HEK293 (cell line): ENCODE measurements around the gene C1QL1.
A peak's percentile ranks its signal among the peaks of the same experiment; 100 is the strongest.

Experiments
- CTCF ChIA-PET: fragments of 350-600 bp; formaldehyde crosslinking; extraction: SDS; loops from one replicate; lab custom pipeline; 2021; ENCODE audit warnings: antibody characterized with exemption; lab: Yijun Ruan, JAX
- POLR2A ChIA-PET: fragments of 300-600 bp; formaldehyde crosslinking; extraction: SDS; loops from one replicate; lab custom pipeline; 2020; ENCODE audit warnings: antibody characterized with exemption, inconsistent platforms; lab: Yijun Ruan, JAX
- H3K27ac ChIP-seq: fragments of 200-500 bp; sonication (Bioruptor generic); 2 replicates; pipeline ENCODE4 v1.5.1; 2014; ENCODE audit warnings: low read depth, low read length, control low read depth, inconsistent platforms; ENCODE audit errors: extremely low read depth
- H3K36me3 ChIP-seq, 2 experiments: fragments of 200-500 bp in 1 of 2; sonication (Bioruptor generic) in 1 of 2; 1 replicate in 1 of 2; 2 replicates in 1 of 2; pipeline ENCODE4 v1.5.1; 2014 to 2017; ENCODE audit warnings: inconsistent platforms in 2 of 2, low read length in 2 of 2; ENCODE audit not compliant: control insufficient read depth in 2 of 2, insufficient read depth in 1 of 2
- H3K4me1 ChIP-seq: fragments of 200-500 bp; sonication (Bioruptor generic); 2 replicates; pipeline ENCODE4 v1.5.1; 2014; ENCODE audit warnings: mild to moderate bottlenecking, low read length, inconsistent platforms; ENCODE audit not compliant: control insufficient read depth, insufficient read depth
- H3K4me3 ChIP-seq: 2 replicates; pipeline ENCODE4 v1.5.1; 2011; ENCODE audit warnings: low read depth, mild to moderate bottlenecking, control low read depth, low read length, moderate library complexity
- H3K9me3 ChIP-seq: fragments of 200-500 bp; sonication (Bioruptor generic); 2 replicates; pipeline ENCODE4 v1.5.1; 2014; ENCODE audit warnings: low read depth, low read length, inconsistent platforms; ENCODE audit not compliant: control insufficient read depth, insufficient read depth
- EGR2 ChIP-seq: fragments of 450-650 bp; formaldehyde crosslinking; IDR thresholded peaks from 2 replicates; pipeline ENCODE4 v1.5.1; 2016; ENCODE audit warnings: low read depth, missing biosample characterization, missing genetic modification characterization
- GLIS1 ChIP-seq: fragments of 450-650 bp; formaldehyde crosslinking; IDR thresholded peaks from 2 replicates; pipeline ENCODE4 v1.5.1; 2016; ENCODE audit warnings: missing biosample characterization, missing genetic modification characterization
- HOXC10 ChIP-seq: sonication (generic); formaldehyde crosslinking; IDR thresholded peaks from 2 replicates; pipeline ENCODE4 v1.8.1; 2023; ENCODE audit warnings: mild to moderate bottlenecking, missing genetic modification reagents
- KLF1 ChIP-seq: fragments of 450-650 bp; formaldehyde crosslinking; IDR thresholded peaks from 2 replicates; pipeline ENCODE4 v1.5.1; 2016; ENCODE audit warnings: missing biosample characterization, missing genetic modification characterization
- KLF8 ChIP-seq: fragments of 450-650 bp; formaldehyde crosslinking; IDR thresholded peaks from 2 replicates; pipeline ENCODE4 v1.5.1; 2016; ENCODE audit warnings: missing biosample characterization, missing genetic modification characterization
- ZBTB17 ChIP-seq: fragments of 450-650 bp; formaldehyde crosslinking; IDR thresholded peaks from 2 replicates; pipeline ENCODE4 v1.5.1; 2016; ENCODE audit warnings: missing biosample characterization, missing genetic modification characterization
- ZBTB26 ChIP-seq: fragments of 450-650 bp; formaldehyde crosslinking; optimal IDR thresholded peaks from 2 replicates; pipeline ENCODE3; 2016; ENCODE audit warnings: missing biosample characterization, mild to moderate bottlenecking, missing genetic modification characterization
- ZEB2 ChIP-seq: fragments of 450-650 bp; formaldehyde crosslinking; IDR thresholded peaks from 2 replicates; pipeline ENCODE4 v1.5.1; 2016; ENCODE audit warnings: missing biosample characterization, missing genetic modification characterization
- ZFHX2 ChIP-seq: fragments of 450-650 bp; formaldehyde crosslinking; conservative IDR thresholded peaks from 2 replicates; pipeline ENCODE4 v1.5.1; 2016; ENCODE audit warnings: missing biosample characterization, missing genetic modification characterization
- ZIC2 ChIP-seq: fragments of 450-650 bp; formaldehyde crosslinking; IDR thresholded peaks from 2 replicates; pipeline ENCODE4 v1.5.1; 2016; ENCODE audit warnings: missing biosample characterization, missing genetic modification characterization
- ZNF302 ChIP-seq: fragments of 450-650 bp; formaldehyde crosslinking; IDR thresholded peaks from 2 replicates; pipeline ENCODE4 v1.5.1; 2016; ENCODE audit warnings: missing biosample characterization, missing genetic modification characterization, low read depth
- ZNF341 ChIP-seq: fragments of 450-650 bp; formaldehyde crosslinking; IDR thresholded peaks from 2 replicates; pipeline ENCODE4; 2016; ENCODE audit warnings: low read depth, missing biosample characterization, missing genetic modification characterization
- ZNF366 ChIP-seq: fragments of 450-650 bp; formaldehyde crosslinking; conservative IDR thresholded peaks from 2 replicates; pipeline ENCODE4 v1.5.1; 2016; ENCODE audit warnings: missing biosample characterization, missing genetic modification characterization
- ZNF561 ChIP-seq: fragments of 450-650 bp; IDR thresholded peaks from 2 replicates; pipeline ENCODE4 v1.5.1; 2018; ENCODE audit warnings: missing biosample characterization, missing genetic modification characterization, borderline replicate concordance
- ZNF585B ChIP-seq: fragments of 450-650 bp; formaldehyde crosslinking; IDR thresholded peaks from 2 replicates; pipeline ENCODE4 v1.5.1; 2016; ENCODE audit warnings: missing biosample characterization, missing genetic modification characterization
- ZNF704 ChIP-seq: fragments of 450-650 bp; formaldehyde crosslinking; IDR thresholded peaks from 2 replicates; pipeline ENCODE4 v1.5.1; 2016; ENCODE audit warnings: missing biosample characterization, missing genetic modification characterization
- ZNF768 ChIP-seq: fragments of 450-650 bp; formaldehyde crosslinking; IDR thresholded peaks from 2 replicates; pipeline ENCODE4 v1.5.1; 2018; ENCODE audit warnings: missing biosample characterization, mild to moderate bottlenecking, missing genetic modification characterization
- ZNF830 ChIP-seq: fragments of 450-650 bp; IDR thresholded peaks from 2 replicates; pipeline ENCODE4 v1.5.0; 2018; ENCODE audit warnings: missing biosample characterization, missing genetic modification characterization, low read depth, mild to moderate bottlenecking, moderate library complexity
- ZNF843 ChIP-seq: fragments of 450-650 bp; formaldehyde crosslinking; IDR thresholded peaks from 2 replicates; pipeline ENCODE4 v1.5.1; 2016; ENCODE audit warnings: missing biosample characterization, missing genetic modification characterization
- TF ChIP-seq, protein P1 (sequence below): fragments of 450-650 bp; IDR thresholded peaks from 2 replicates; pipeline ENCODE4 v1.5.1; 2018; ENCODE audit warnings: missing biosample characterization, mild to moderate bottlenecking, missing genetic modification characterization
- TF ChIP-seq, protein P2 (sequence below): fragments of 450-650 bp; formaldehyde crosslinking; conservative IDR thresholded peaks from 2 replicates; pipeline ENCODE4 v1.5.1; 2016; ENCODE audit warnings: low read depth, missing biosample characterization, missing genetic modification characterization
- TF ChIP-seq, protein P3 (sequence below): fragments of 450-650 bp; formaldehyde crosslinking; IDR thresholded peaks from 2 replicates; pipeline ENCODE4 v1.5.1; 2017; ENCODE audit warnings: missing biosample characterization, missing genetic modification characterization
- TF ChIP-seq, protein P4 (sequence below): fragments of 450-650 bp; formaldehyde crosslinking; IDR thresholded peaks from 2 replicates; pipeline ENCODE4 v1.5.1; 2016; ENCODE audit warnings: missing biosample characterization, missing genetic modification characterization
- TF ChIP-seq, protein P5 (sequence below): fragments of 450-650 bp; formaldehyde crosslinking; IDR thresholded peaks from 2 replicates; pipeline ENCODE4 v1.5.1; 2016; ENCODE audit warnings: missing biosample characterization, missing genetic modification characterization

C1QL1 gene

DNA sequence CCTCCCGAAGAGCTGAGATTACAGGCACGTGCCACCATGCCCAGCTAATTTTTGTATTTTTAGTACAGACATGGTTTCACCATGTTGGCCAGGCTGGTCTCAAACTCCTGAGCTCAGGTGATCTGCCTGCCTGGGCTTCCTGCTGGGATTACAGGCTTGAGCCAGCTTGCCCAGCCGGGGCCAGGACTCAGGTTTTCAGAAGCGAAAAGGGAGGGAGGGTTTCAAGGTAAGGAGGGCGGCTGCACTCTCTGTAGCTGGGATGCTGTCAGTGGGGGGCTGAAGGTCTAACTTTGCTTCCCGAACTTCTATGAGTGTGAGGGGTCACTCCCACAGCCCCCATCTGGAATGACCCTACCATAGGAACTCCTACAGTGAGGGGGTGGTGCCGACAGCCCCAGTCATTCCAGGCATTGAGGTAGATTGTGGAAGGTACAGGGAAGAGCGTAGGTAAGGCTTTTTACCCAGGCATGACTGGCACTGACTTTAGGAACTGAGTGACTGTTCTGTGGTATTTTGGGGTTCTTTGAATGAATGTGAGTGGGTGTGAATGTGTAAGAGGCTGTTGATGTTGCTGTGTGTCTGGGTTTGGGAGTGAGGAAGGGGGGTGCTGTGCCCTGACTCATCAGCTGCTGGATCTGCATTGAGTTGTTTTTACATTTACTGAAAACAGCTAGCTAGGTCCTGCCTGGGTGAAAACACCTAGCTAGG is 3.8 kb upstream of the C1QL1 start:
- CTCF ChIA-PET = interaction anchor here (1.1 to 3.1 kb wide), 2 partner anchors 48 to 51 kb away, joined by 3 to 17 read pairs; no protein-coding TSS in a partner anchor
- POLR2A ChIA-PET = no interaction called here
- TF ChIP-seq ZFHX2 (tag by site-specific recombination) = peak; percentile 68
- TF ChIP-seq, protein P1, sequence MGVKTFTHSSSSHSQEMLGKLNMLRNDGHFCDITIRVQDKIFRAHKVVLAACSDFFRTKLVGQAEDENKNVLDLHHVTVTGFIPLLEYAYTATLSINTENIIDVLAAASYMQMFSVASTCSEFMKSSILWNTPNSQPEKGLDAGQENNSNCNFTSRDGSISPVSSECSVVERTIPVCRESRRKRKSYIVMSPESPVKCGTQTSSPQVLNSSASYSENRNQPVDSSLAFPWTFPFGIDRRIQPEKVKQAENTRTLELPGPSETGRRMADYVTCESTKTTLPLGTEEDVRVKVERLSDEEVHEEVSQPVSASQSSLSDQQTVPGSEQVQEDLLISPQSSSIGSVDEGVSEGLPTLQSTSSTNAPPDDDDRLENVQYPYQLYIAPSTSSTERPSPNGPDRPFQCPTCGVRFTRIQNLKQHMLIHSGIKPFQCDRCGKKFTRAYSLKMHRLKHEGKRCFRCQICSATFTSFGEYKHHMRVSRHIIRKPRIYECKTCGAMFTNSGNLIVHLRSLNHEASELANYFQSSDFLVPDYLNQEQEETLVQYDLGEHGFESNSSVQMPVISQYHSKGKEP = no peak
- peak; percentile 70; the same call in 1 of the 2 replicates for TF ChIP-seq ZBTB17 (tag by site-specific recombination)
- TF ChIP-seq, protein P2, sequence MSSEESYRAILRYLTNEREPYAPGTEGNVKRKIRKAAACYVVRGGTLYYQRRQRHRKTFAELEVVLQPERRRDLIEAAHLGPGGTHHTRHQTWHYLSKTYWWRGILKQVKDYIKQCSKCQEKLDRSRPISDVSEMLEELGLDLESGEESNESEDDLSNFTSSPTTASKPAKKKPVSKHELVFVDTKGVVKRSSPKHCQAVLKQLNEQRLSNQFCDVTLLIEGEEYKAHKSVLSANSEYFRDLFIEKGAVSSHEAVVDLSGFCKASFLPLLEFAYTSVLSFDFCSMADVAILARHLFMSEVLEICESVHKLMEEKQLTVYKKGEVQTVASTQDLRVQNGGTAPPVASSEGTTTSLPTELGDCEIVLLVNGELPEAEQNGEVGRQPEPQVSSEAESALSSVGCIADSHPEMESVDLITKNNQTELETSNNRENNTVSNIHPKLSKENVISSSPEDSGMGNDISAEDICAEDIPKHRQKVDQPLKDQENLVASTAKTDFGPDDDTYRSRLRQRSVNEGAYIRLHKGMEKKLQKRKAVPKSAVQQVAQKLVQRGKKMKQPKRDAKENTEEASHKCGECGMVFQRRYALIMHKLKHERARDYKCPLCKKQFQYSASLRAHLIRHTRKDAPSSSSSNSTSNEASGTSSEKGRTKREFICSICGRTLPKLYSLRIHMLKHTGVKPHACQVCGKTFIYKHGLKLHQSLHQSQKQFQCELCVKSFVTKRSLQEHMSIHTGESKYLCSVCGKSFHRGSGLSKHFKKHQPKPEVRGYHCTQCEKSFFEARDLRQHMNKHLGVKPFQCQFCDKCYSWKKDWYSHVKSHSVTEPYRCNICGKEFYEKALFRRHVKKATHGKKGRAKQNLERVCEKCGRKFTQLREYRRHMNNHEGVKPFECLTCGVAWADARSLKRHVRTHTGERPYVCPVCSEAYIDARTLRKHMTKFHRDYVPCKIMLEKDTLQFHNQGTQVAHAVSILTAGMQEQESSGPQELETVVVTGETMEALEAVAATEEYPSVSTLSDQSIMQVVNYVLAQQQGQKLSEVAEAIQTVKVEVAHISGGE = no peak
- TF ChIP-seq GLIS1 (tag by site-specific recombination) = no peak
- TF ChIP-seq, protein P3, sequence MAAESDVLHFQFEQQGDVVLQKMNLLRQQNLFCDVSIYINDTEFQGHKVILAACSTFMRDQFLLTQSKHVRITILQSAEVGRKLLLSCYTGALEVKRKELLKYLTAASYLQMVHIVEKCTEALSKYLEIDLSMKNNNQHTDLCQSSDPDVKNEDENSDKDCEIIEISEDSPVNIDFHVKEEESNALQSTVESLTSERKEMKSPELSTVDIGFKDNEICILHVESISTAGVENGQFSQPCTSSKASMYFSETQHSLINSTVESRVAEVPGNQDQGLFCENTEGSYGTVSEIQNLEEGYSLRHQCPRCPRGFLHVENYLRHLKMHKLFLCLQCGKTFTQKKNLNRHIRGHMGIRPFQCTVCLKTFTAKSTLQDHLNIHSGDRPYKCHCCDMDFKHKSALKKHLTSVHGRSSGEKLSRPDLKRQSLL (tag by site-specific recombination) = no peak
- TF ChIP-seq ZBTB26 (tag by site-specific recombination) = no peak
- TF ChIP-seq ZNF302 (tag by site-specific recombination) = no peak
- no peak for TF ChIP-seq ZNF704 (tag by site-specific recombination)
- TF ChIP-seq, protein P4, sequence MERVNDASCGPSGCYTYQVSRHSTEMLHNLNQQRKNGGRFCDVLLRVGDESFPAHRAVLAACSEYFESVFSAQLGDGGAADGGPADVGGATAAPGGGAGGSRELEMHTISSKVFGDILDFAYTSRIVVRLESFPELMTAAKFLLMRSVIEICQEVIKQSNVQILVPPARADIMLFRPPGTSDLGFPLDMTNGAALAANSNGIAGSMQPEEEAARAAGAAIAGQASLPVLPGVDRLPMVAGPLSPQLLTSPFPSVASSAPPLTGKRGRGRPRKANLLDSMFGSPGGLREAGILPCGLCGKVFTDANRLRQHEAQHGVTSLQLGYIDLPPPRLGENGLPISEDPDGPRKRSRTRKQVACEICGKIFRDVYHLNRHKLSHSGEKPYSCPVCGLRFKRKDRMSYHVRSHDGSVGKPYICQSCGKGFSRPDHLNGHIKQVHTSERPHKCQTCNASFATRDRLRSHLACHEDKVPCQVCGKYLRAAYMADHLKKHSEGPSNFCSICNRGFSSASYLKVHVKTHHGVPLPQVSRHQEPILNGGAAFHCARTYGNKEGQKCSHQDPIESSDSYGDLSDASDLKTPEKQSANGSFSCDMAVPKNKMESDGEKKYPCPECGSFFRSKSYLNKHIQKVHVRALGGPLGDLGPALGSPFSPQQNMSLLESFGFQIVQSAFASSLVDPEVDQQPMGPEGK (tag by site-specific recombination) = 0 out of 2 replicates have a peak, but pooled peaks have one; percentile 23
- TF ChIP-seq ZNF768 (tag by site-specific recombination) = no peak
- TF ChIP-seq ZIC2 (tag by site-specific recombination) = no peak
- no peak for TF ChIP-seq ZNF561
- no peak for TF ChIP-seq ZNF585B (tag by site-specific recombination)
- TF ChIP-seq ZNF830 (tag by site-specific recombination) = no peak
- no peak for TF ChIP-seq ZNF366 (tag by site-specific recombination)
- TF ChIP-seq ZEB2 (tag by site-specific recombination) = no peak
- no peak for TF ChIP-seq HOXC10
- TF ChIP-seq ZNF843 (tag by site-specific recombination) = no peak
- no peak for TF ChIP-seq KLF1 (tag by site-specific recombination)
- peak; percentile 62 for TF ChIP-seq ZNF341
- 0 out of 2 replicates have a peak, but pooled peaks have one; percentile 30 for TF ChIP-seq EGR2 (tag by site-specific recombination)
- no peak for TF ChIP-seq KLF8 (tag by site-specific recombination)
- TF ChIP-seq, protein P5, sequence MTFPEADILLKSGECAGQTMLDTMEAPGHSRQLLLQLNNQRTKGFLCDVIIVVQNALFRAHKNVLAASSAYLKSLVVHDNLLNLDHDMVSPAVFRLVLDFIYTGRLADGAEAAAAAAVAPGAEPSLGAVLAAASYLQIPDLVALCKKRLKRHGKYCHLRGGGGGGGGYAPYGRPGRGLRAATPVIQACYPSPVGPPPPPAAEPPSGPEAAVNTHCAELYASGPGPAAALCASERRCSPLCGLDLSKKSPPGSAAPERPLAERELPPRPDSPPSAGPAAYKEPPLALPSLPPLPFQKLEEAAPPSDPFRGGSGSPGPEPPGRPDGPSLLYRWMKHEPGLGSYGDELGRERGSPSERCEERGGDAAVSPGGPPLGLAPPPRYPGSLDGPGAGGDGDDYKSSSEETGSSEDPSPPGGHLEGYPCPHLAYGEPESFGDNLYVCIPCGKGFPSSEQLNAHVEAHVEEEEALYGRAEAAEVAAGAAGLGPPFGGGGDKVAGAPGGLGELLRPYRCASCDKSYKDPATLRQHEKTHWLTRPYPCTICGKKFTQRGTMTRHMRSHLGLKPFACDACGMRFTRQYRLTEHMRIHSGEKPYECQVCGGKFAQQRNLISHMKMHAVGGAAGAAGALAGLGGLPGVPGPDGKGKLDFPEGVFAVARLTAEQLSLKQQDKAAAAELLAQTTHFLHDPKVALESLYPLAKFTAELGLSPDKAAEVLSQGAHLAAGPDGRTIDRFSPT = no peak

More for the DNA sequence above, 3.8 kb upstream of the C1QL1 start:
- H3K36me3 ChIP-seq = no peaks in the 10 kb centered on the region
- peaks cover 3% of the 10 kb centered on the region for H3K4me1 ChIP-seq
- no peak overlapping the region for H3K27ac ChIP-seq
- no peaks in the 10 kb centered on the region for H3K9me3 ChIP-seq
- H3K4me3 ChIP-seq = no peak overlapping the region
